HG02763 (cell line): Measurements from ENCODE around the gene SEPTIN5.

Source experiments
- ATAC-seq: cut with Tn5 transposase; IDR thresholded peaks from one replicate; pipeline ENCODE4 v1.9.1; 2021; ENCODE audit warnings: mild to moderate bottlenecking, moderate library complexity; ENCODE audit not compliant: unreplicated experiment

Gene SEPTIN5

GRCh38 chr22:19731361-19732135 is 17.2 kb downstream of the SEPTIN5 start:
- ATAC-seq: no peak

GRCh38 chr22:19732403-19733113 is 18.3 kb downstream of the SEPTIN5 start:
- no peak for ATAC-seq

- no peak for ATAC-seq
These were observed 19.5 kb downstream of the SEPTIN5 start for GRCh38 chr22:19733755-19734154.

GRCh38 chr22:19734163-19734562 is 19.9 kb downstream of the SEPTIN5 start:
- ATAC-seq: no peak

- no peak for ATAC-seq
These were observed 20.6 kb downstream of the SEPTIN5 start for GRCh38 chr22:19734837-19735382.

GRCh38 chr22:19735665-19736510 is 21.6 kb downstream of the SEPTIN5 start:
- no peak for ATAC-seq

- ATAC-seq: no peak
These were observed 23.8 kb downstream of the SEPTIN5 start for GRCh38 chr22:19737846-19738663.

- ATAC-seq: no peak
These were observed 24.6 kb downstream of the SEPTIN5 start for GRCh38 chr22:19738664-19739447.

GRCh38 chr22:19739448-19739895 is 25.2 kb downstream of the SEPTIN5 start:
- no peak for ATAC-seq

GRCh38 chr22:19739911-19740449 is 25.7 kb downstream of the SEPTIN5 start:
- no peak for ATAC-seq

- no peak for ATAC-seq
These were observed 26.3 kb downstream of the SEPTIN5 start for GRCh38 chr22:19740586-19740985.

- ATAC-seq: no peak
These were observed 26.8 kb downstream of the SEPTIN5 start for GRCh38 chr22:19741053-19741452.

GRCh38 chr22:19742160-19743066 is 28.1 kb downstream of the SEPTIN5 start:
- ATAC-seq: no peak

GRCh38 chr22:19743081-19743480 is 28.8 kb downstream of the SEPTIN5 start:
- no peak for ATAC-seq

GRCh38 chr22:19743651-19744050 is 29.3 kb downstream of the SEPTIN5 start:
- ATAC-seq: no peak

GRCh38 chr22:19744350-19745006 is 30.2 kb downstream of the SEPTIN5 start:
- ATAC-seq: no peak
